Stimulated activated CD4-positive, alpha-beta T cell treated with anti-CD3 and anti-CD28 coated beads, Interleukin-15, amount 100 ng/mL, for 1 hour (primary cell): ENCODE data around the gene BLOC1S3.
"Not testable (repeated sequence)": the region's sequence is repeated elsewhere in the genome, so short reads cannot be mapped to it uniquely, and the experiment has no call there.

Source experiments
- DNase-seq, 2 donors: peaks; one replicate each; pipeline ENCODE4 v3.0.0-alpha.2; 2020; ENCODE audit warnings: low read depth in 1 of 2, low spot score in 1 of 2

The BLOC1S3 gene

GRCh38 chr19:45218426-45218825 lies 39.8 kb downstream of the BLOC1S3 start:
- DNase-seq, result no peak

- no peak for DNase-seq
These were observed 40.5 kb downstream of the BLOC1S3 start for GRCh38 chr19:45218911-45219743.

- no peak for DNase-seq
These were observed 44.1 kb downstream of the BLOC1S3 start for GRCh38 chr19:45222724-45223123.

GRCh38 chr19:45223879-45224278 lies 45.3 kb downstream of the BLOC1S3 start:
- no peak for DNase-seq

- no peak for DNase-seq
These were observed 46.1 kb downstream of the BLOC1S3 start for GRCh38 chr19:45224645-45225044.

GRCh38 chr19:45229056-45229455 lies 50.5 kb downstream of the BLOC1S3 start:
- not testable (repeated sequence) for DNase-seq
